Right renal pelvis (tissue), 4 donors: ENCODE measurements around the gene AIF1. TPM values are rescaled to one million over a fixed set of nuclear protein-coding genes. Genes with fewer than 3 reads are reported as not detected.

Experiments
- DNase-seq, 4 donors: peaks; one replicate each; pipeline ENCODE4 v3.0.0-alpha.2; 2013; ENCODE audit warnings: low read depth in 4 of 4, low spot score in 3 of 4, missing footprints in 1 of 4
- polyA plus RNA-seq, 4 donors: library from polyadenylated mRNA; unstranded; fragments of 120-200 nt; gene quantifications; one replicate each; pipeline ENCODE4 v1.2.1, GENCODE V29; 2013; ENCODE audit not compliant: insufficient read length in 4 of 4

The AIF1 gene
- polyA plus RNA-seq, 4 donors: 73.2 to 86.0 (median 82.3) TPM

GRCh38 chr6:31639449-31639861 lies 24.4 kb downstream of the AIF1 start:
- DNase-seq: no peak

- DNase-seq: no peak
Observed at GRCh38 chr6:31640612-31641011, 25.6 kb downstream of the AIF1 start.

GRCh38 chr6:31641370-31641769 lies 26.3 kb downstream of the AIF1 start:
- no peak for DNase-seq

GRCh38 chr6:31642798-31643570 lies 27.9 kb downstream of the AIF1 start:
- DNase-seq: no peak

- no peak for DNase-seq
Observed at GRCh38 chr6:31643818-31644454, 28.9 kb downstream of the AIF1 start.

- no peak for DNase-seq
Observed at GRCh38 chr6:31645325-31645724, 30.3 kb downstream of the AIF1 start.

GRCh38 chr6:31651602-31652191 lies 36.7 kb downstream of the AIF1 start:
- DNase-seq: peak in 1 of 4 donors; percentile 56

GRCh38 chr6:31652925-31653724 lies 38.1 kb downstream of the AIF1 start:
- no peak for DNase-seq

GRCh38 chr6:31654574-31655348 lies 39.7 kb downstream of the AIF1 start:
- no peak for DNase-seq

- no peak for DNase-seq
Observed at GRCh38 chr6:31655349-31656237, 40.6 kb downstream of the AIF1 start, which contains the start of gene APOM. Gene APOM (plus strand): TSS chr6:31655894. CDS start chr6:31655967, 73 bp downstream.

GRCh38 chr6:31657406-31658157 lies 42.5 kb downstream of the AIF1 start:
- DNase-seq: no peak

- no peak for DNase-seq
Observed at GRCh38 chr6:31658158-31658688, 43.2 kb downstream of the AIF1 start.

GRCh38 chr6:31658983-31659648 lies 44.1 kb downstream of the AIF1 start:
- no peak for DNase-seq

GRCh38 chr6:31659649-31660380 lies 44.8 kb downstream of the AIF1 start:
- DNase-seq: no peak

- DNase-seq: peak in 1 of 4 donors; percentile 63
Observed at GRCh38 chr6:31660381-31661261, 45.6 kb downstream of the AIF1 start, which contains the start of gene C6orf47. Gene C6orf47 (minus strand): TSS chr6:31660778. CDS start chr6:31659947, 831 bp downstream.
